Osteoblast (primary cell): ENCODE data around the gene AKT2. TPM values are rescaled to one million over a fixed set of nuclear protein-coding genes. Genes with fewer than 3 reads are reported as not detected.

ENCODE experiments used
- DNase-seq: peaks from one replicate; pipeline ENCODE4 v3.0.0; 2011; ENCODE audit warnings: low spot score, mixed read lengths; ENCODE audit not compliant: insufficient read length; ENCODE audit errors: missing footprints
- H2AFZ ChIP-seq: 2 replicates; pipeline ENCODE4 v1.6.0; 2011; ENCODE audit warnings: mild to moderate bottlenecking, low read length
- H3K27ac ChIP-seq: 2 replicates; pipeline ENCODE4 v1.5.1; 2011; ENCODE audit warnings: mild to moderate bottlenecking, low read depth, low read length, moderate library complexity
- H3K27me3 ChIP-seq: 2 replicates; pipeline ENCODE4 v1.6.0; 2012; ENCODE audit warnings: mild to moderate bottlenecking, control low read depth, inconsistent platforms, low read length, moderate library complexity; ENCODE audit not compliant: insufficient read depth
- H3K36me3 ChIP-seq: 2 replicates; pipeline ENCODE4 v1.5.1; 2011; ENCODE audit warnings: mild to moderate bottlenecking, low read length, control low read depth, moderate library complexity; ENCODE audit not compliant: insufficient read depth
- H3K4me1 ChIP-seq: 2 replicates; pipeline ENCODE4 v1.5.1; 2011; ENCODE audit warnings: mild to moderate bottlenecking, low read length, control low read depth, moderate library complexity; ENCODE audit not compliant: insufficient read depth
- H3K4me2 ChIP-seq: 2 replicates; pipeline ENCODE4 v1.6.0; 2011; ENCODE audit warnings: mild to moderate bottlenecking, low read length; ENCODE audit not compliant: insufficient read depth
- H3K4me3 ChIP-seq: fragments of 200-600 bp; sonication (generic); 3 replicates; pipeline ENCODE4 v1.5.1; 2012; ENCODE audit warnings: mild to moderate bottlenecking, low read length, inconsistent platforms; ENCODE audit not compliant: insufficient read depth
- H3K79me2 ChIP-seq: 2 replicates; pipeline ENCODE4 v1.6.0; 2012; ENCODE audit warnings: mild to moderate bottlenecking, low read length, control low read depth, inconsistent platforms; ENCODE audit not compliant: insufficient read depth
- H3K9me3 ChIP-seq: 2 replicates; pipeline ENCODE4 v1.5.1; 2011; ENCODE audit warnings: low read depth, low read length, control low read depth
- H4K20me1 ChIP-seq: 2 replicates; pipeline ENCODE4 v1.6.0; 2012; ENCODE audit warnings: mild to moderate bottlenecking, low read length, control low read depth; ENCODE audit not compliant: insufficient read depth
- total RNA-seq: library from RNA; depleted of rRNA; stranded (reverse); fragments of >200 nt; gene quantifications from 2 replicates; pipeline ENCODE4 v1.2.3, GENCODE V29; 2012
- TF ChIP-seq, protein P1 (sequence below): IDR thresholded peaks from 2 replicates; pipeline ENCODE4 v1.5.1; 2011; ENCODE audit warnings: mild to moderate bottlenecking, low read depth, low read length, moderate library complexity; ENCODE audit errors: extremely low read depth

The AKT2 gene
- total RNA-seq, 1 donor: 115 TPM

GRCh38 chr19:40286971-40287421 is 1.9 kb upstream of the AKT2 start:
- H3K4me2 ChIP-seq: no peak overlapping the region
- H4K20me1 ChIP-seq: peaks cover 20% of the 10 kb centered on the region
- peaks cover 26% of the 10 kb centered on the region for H3K4me1 ChIP-seq
- H3K79me2 ChIP-seq: peaks cover 31% of the 10 kb centered on the region
- DNase-seq: no peak
- TF ChIP-seq, protein P1, sequence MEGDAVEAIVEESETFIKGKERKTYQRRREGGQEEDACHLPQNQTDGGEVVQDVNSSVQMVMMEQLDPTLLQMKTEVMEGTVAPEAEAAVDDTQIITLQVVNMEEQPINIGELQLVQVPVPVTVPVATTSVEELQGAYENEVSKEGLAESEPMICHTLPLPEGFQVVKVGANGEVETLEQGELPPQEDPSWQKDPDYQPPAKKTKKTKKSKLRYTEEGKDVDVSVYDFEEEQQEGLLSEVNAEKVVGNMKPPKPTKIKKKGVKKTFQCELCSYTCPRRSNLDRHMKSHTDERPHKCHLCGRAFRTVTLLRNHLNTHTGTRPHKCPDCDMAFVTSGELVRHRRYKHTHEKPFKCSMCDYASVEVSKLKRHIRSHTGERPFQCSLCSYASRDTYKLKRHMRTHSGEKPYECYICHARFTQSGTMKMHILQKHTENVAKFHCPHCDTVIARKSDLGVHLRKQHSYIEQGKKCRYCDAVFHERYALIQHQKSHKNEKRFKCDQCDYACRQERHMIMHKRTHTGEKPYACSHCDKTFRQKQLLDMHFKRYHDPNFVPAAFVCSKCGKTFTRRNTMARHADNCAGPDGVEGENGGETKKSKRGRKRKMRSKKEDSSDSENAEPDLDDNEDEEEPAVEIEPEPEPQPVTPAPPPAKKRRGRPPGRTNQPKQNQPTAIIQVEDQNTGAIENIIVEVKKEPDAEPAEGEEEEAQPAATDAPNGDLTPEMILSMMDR: no peak
- no peak overlapping the region for H3K4me3 ChIP-seq
- no peaks in the 10 kb centered on the region for H3K27me3 ChIP-seq
- H2AFZ ChIP-seq: peak overlapping the region; percentile 76
- H3K27ac ChIP-seq: no peak overlapping the region
- H3K36me3 ChIP-seq: peaks cover 4% of the 10 kb centered on the region
- H3K9me3 ChIP-seq: no peaks in the 10 kb centered on the region

DNA sequence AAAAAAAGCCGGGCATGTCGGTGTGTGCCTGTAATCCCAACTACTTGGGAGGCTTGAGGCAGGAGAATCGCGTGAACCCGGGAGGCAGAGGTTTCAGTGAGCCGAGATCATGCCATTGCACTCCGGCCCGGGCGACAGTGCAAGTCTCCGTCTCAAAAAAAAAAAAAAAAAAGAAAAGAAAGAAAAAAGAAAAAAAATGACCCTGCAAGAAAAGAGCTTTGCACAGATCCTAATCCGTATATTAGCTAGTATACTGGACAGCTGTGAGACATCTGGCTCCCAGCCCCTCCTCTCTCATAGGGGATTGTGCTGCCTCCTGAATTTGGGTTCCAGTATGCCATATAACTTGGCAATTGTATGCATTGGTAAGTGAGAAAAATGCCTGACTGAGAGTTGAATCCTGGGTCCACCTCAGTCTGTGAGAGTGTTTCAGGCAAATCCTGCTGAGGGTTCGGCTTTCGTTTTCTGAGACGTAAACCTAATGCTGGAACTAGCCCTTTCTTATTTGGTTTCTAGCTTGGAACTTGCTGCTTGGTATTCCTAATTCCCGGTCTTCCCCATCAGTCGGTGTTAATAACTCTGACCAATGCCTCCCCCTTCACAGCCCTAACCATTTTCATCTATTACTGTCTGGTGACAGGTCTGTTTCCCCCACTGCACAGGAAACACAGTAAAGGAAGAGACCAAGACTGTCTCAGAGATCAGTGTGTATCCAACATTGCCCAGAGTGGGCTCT is 1.3 kb upstream of the AKT2 start:
- Histone ChIP-seq H3K4me3 (no peak overlapping the region), H3K79me2 (peaks cover 37% of the 10 kb centered on the region), H3K4me2 (peak overlapping the region; percentile 82), H2AFZ (peak overlapping the region; percentile 94), H3K27ac (peak overlapping the region; percentile 86), H3K27me3 (no peaks in the 10 kb centered on the region), H4K20me1 (peaks cover 25% of the 10 kb centered on the region), H3K9me3 (no peaks in the 10 kb centered on the region), H3K4me1 (peaks cover 29% of the 10 kb centered on the region), H3K36me3 (peaks cover 10% of the 10 kb centered on the region)
- TF ChIP-seq, protein P1: no peak
- DNase-seq: peak; percentile 46

DNA sequence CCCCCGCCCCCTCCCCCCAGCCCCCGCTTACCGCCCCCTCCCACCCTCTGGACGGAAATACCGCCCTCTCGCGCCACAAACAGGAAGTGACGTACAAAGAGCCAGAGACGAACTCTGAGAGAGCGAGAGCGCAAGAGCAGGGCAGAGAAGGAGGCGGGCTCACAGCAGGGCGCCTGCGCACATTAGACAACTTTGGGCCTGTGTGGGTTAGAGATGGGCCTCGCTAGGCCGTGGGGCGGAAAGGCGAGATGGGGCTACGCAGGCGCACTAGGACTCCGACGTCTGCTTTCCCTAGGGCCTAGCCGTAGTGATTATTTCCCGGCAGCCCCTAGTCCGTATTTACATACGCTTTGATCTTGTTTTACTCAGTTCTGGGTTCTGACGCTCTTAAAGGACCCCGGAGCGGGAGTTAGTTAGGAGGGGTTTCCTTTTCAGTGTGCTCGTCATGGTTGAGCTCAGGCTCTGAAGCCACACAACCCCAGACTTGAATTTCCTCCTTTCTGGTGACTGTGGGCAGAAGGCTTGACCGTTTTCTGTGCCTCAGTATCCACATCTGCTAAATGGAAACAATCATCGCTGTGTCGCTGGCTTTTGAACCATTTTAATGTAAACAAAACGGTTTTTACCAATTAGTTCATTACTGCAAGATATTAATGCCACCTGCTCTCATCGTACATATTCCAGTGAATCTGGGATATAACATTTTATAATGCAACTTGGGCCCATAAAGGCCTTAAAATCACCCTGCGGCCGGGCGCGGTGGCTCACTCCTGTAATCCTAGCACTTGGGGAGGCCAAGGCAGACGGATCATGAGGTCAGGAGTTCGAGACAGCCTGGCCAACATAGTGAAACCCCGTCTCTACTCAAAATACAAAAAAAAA is 449 bp upstream of the AKT2 start:
- H3K9me3 ChIP-seq: no peaks in the 10 kb centered on the region
- H3K36me3 ChIP-seq: peaks cover 12% of the 10 kb centered on the region
- H3K4me3 ChIP-seq: peak overlapping the region; percentile 87
- H3K79me2 ChIP-seq: peaks cover 45% of the 10 kb centered on the region
- H4K20me1 ChIP-seq: peaks cover 29% of the 10 kb centered on the region
- peak; percentile 98 for DNase-seq
- H2AFZ ChIP-seq: peak overlapping the region; percentile 94
- H3K4me2 ChIP-seq: peak overlapping the region; percentile 82
- no peaks in the 10 kb centered on the region for H3K27me3 ChIP-seq
- H3K27ac ChIP-seq: peak overlapping the region; percentile 86
- TF ChIP-seq, protein P1: no peak
- H3K4me1 ChIP-seq: peaks cover 29% of the 10 kb centered on the region

DNA sequence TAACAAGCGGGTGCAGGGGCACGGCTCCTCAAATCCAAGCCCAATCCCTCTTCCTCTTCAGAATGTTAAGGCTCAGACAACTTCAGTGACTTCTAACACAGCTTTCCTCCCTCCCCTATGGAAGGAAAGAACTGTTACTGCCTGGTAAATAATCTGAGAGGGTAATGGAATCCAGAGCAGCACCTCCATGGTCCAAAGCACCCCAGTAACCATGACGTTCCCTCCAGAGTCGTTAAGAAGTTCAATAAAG is 969 bp downstream of the AKT2 start:
- no peaks in the 10 kb centered on the region for H3K9me3 ChIP-seq
- peaks cover 60% of the 10 kb centered on the region for H3K79me2 ChIP-seq
- peaks cover 36% of the 10 kb centered on the region for H3K4me1 ChIP-seq
- peak overlapping the region; percentile 77 for H3K27ac ChIP-seq
- H2AFZ ChIP-seq: peak overlapping the region; percentile 86
- H3K27me3 ChIP-seq: no peaks in the 10 kb centered on the region
- peaks cover 12% of the 10 kb centered on the region for H3K36me3 ChIP-seq
- H3K4me3 ChIP-seq: peak overlapping the region; percentile 87
- TF ChIP-seq, protein P1: no peak
- peak overlapping the region; percentile 97 for H3K4me2 ChIP-seq
- peaks cover 34% of the 10 kb centered on the region for H4K20me1 ChIP-seq
- peak; percentile 57 for DNase-seq
